ENCODE data around the gene MCEMP1.

The MCEMP1 gene

DNA sequence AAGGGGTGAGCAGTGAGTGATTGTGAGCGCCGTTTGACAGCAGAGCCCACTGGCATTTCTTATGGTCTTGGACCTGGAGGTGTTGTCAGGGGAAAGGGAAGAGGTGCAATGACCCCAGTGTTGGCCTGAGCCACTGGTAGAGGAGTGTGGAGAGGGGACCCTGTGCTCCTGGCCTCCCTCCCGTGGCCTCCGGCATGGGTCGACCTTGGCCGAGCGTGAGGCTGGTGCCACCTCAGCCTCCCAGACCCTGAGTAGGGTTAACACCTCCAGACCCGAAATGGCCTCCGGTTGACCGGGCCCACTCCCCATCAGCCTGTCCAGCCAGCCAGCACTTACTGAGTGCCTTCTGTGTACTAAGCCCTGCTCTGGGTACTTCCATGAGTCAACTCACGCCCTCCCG is 10.3 kb downstream of the MCEMP1 start:
- ChIA-PET POLR2A (no interaction called here), CTCF (interaction anchor here (1.3 kb wide), 1 partner anchor 48 kb away, joined by 4 read pairs; no protein-coding TSS in a partner anchor)
- Histone ChIP-seq H3K27me3 (replicated peaks in 2 of 5; ENCODE audit: control insufficient read depth in 4 of 5, insufficient read depth in 5 of 5, low read length in 4 of 5) (peaks cover 0 to 6% (median 0%) of the 10 kb centered on the region in 5 experiments), H3K9me3 (ENCODE audit: control extremely low read depth in 1 of 5, control insufficient read depth in 4 of 5, insufficient read depth in 2 of 5, low read depth in 1 of 5, low read length in 4 of 5) (no peaks in the 10 kb centered on the region), H3K27ac (ENCODE audit: insufficient read depth in 1 of 2, low read depth in 1 of 2, low read length in 2 of 2, poor library complexity in 1 of 2, severe bottlenecking in 2 of 2) (no peak overlapping the region), H3K4me1 (ENCODE audit: control extremely low read depth in 1 of 4, control insufficient read depth in 4 of 4, insufficient read depth in 4 of 4, low read length in 3 of 4) (peaks cover 0 to 6% (median 3%) of the 10 kb centered on the region in 4 experiments), H3K36me3 (ENCODE audit: control insufficient read depth in 4 of 4, insufficient read depth in 4 of 4, low read length in 3 of 4) (peaks cover 0 to 24% (median 10%) of the 10 kb centered on the region in 4 experiments), H3K4me3 (ENCODE audit: control insufficient read depth in 1 of 7, extremely low read depth in 1 of 7, insufficient read depth in 4 of 7, low read depth in 2 of 7, low read length in 6 of 7) (no peak overlapping the region)
- 98% methylated on average over 12 of the region's 12 CpGs for WGBS (ENCODE audit: insufficient coverage)
- no peak for DNase-seq

- peaks cover 0 to 8% (median 2%) of the 10 kb centered on the region in 4 experiments for H3K36me3 ChIP-seq (ENCODE audit: control insufficient read depth in 4 of 4, insufficient read depth in 4 of 4, low read length in 3 of 4)
- peaks cover 0 to 6% (median 0%) of the 10 kb centered on the region in 5 experiments for H3K27me3 ChIP-seq (replicated peaks in 2 of 5; ENCODE audit: control insufficient read depth in 4 of 5, insufficient read depth in 5 of 5, low read length in 4 of 5)
- POLR2A ChIA-PET, result no interaction called here
- no peak overlapping the region for H3K4me3 ChIP-seq (ENCODE audit: control insufficient read depth in 1 of 7, extremely low read depth in 1 of 7, insufficient read depth in 4 of 7, low read depth in 2 of 7, low read length in 6 of 7)
- no peak for DNase-seq
- WGBS (ENCODE audit: insufficient coverage), result 44% methylated on average over 18 of the region's 23 CpGs
- no peaks in the 10 kb centered on the region for H3K9me3 ChIP-seq (ENCODE audit: control extremely low read depth in 1 of 5, control insufficient read depth in 4 of 5, insufficient read depth in 2 of 5, low read depth in 1 of 5, low read length in 4 of 5)
- H3K27ac ChIP-seq (ENCODE audit: insufficient read depth in 1 of 2, low read depth in 1 of 2, low read length in 2 of 2, poor library complexity in 1 of 2, severe bottlenecking in 2 of 2), result no peak overlapping the region
- CTCF ChIA-PET, result no interaction called here
- H3K4me1 ChIP-seq (ENCODE audit: control extremely low read depth in 1 of 4, control insufficient read depth in 4 of 4, insufficient read depth in 4 of 4, low read length in 3 of 4), result peaks cover 0 to 3% (median 1%) of the 10 kb centered on the region in 4 experiments
These were observed 12.3 kb downstream of the MCEMP1 start for GRCh38 chr19:7689165-7689564.

GRCh38 chr19:7690779-7691258 is 13.9 kb downstream of the MCEMP1 start:
- Histone ChIP-seq H3K27me3 (replicated peaks in 2 of 5; ENCODE audit: control insufficient read depth in 4 of 5, insufficient read depth in 5 of 5, low read length in 4 of 5) (peaks cover 0 to 6% (median 0%) of the 10 kb centered on the region in 5 experiments), H3K36me3 (ENCODE audit: control insufficient read depth in 4 of 4, insufficient read depth in 4 of 4, low read length in 3 of 4) (no peaks in the 10 kb centered on the region), H3K27ac (ENCODE audit: insufficient read depth in 1 of 2, low read depth in 1 of 2, low read length in 2 of 2, poor library complexity in 1 of 2, severe bottlenecking in 2 of 2) (no peak overlapping the region), H3K4me3 (ENCODE audit: control insufficient read depth in 1 of 7, extremely low read depth in 1 of 7, insufficient read depth in 4 of 7, low read depth in 2 of 7, low read length in 6 of 7) (no peak overlapping the region), H3K4me1 (ENCODE audit: control extremely low read depth in 1 of 4, control insufficient read depth in 4 of 4, insufficient read depth in 4 of 4, low read length in 3 of 4) (peaks cover 0 to 3% (median 1%) of the 10 kb centered on the region in 4 experiments), H3K9me3 (ENCODE audit: control extremely low read depth in 1 of 5, control insufficient read depth in 4 of 5, insufficient read depth in 2 of 5, low read depth in 1 of 5, low read length in 4 of 5) (no peaks in the 10 kb centered on the region)
- ChIA-PET CTCF (no interaction called here), POLR2A (no interaction called here)
- DNase-seq, result no peak
- WGBS (ENCODE audit: insufficient coverage), result 100% methylated on average over 8 of the region's 8 CpGs

DNA sequence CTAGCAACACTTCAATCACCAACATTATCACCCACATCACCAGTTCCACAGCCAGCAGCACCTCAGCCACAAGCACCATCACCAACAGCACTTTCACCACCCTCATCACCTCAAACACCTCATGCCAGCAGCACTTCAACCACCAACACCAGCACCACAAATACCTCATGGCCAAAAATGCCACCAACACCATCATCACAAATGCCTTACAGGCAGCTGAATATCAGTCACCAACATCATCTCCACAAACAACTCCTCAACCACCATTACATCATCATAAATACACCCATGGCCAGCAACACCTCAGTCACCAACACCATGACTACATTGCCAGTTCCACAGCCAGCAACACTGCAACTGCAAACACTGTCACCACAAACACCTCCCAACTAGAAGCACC is 14.6 kb downstream of the MCEMP1 start:
- Histone ChIP-seq H3K4me3 (ENCODE audit: control insufficient read depth in 1 of 7, extremely low read depth in 1 of 7, insufficient read depth in 4 of 7, low read depth in 2 of 7, low read length in 6 of 7) (no peak overlapping the region), H3K36me3 (ENCODE audit: control insufficient read depth in 4 of 4, insufficient read depth in 4 of 4, low read length in 3 of 4) (no peaks in the 10 kb centered on the region), H3K27ac (ENCODE audit: insufficient read depth in 1 of 2, low read depth in 1 of 2, low read length in 2 of 2, poor library complexity in 1 of 2, severe bottlenecking in 2 of 2) (no peak overlapping the region), H3K4me1 (ENCODE audit: control extremely low read depth in 1 of 4, control insufficient read depth in 4 of 4, insufficient read depth in 4 of 4, low read length in 3 of 4) (peaks cover 0 to 3% (median 1%) of the 10 kb centered on the region in 4 experiments), H3K9me3 (ENCODE audit: control extremely low read depth in 1 of 5, control insufficient read depth in 4 of 5, insufficient read depth in 2 of 5, low read depth in 1 of 5, low read length in 4 of 5) (no peaks in the 10 kb centered on the region), H3K27me3 (replicated peaks in 2 of 5; ENCODE audit: control insufficient read depth in 4 of 5, insufficient read depth in 5 of 5, low read length in 4 of 5) (peaks cover 0 to 6% (median 0%) of the 10 kb centered on the region in 5 experiments)
- DNase-seq, result no peak
- ChIA-PET POLR2A (no interaction called here), CTCF (no interaction called here)

DNA sequence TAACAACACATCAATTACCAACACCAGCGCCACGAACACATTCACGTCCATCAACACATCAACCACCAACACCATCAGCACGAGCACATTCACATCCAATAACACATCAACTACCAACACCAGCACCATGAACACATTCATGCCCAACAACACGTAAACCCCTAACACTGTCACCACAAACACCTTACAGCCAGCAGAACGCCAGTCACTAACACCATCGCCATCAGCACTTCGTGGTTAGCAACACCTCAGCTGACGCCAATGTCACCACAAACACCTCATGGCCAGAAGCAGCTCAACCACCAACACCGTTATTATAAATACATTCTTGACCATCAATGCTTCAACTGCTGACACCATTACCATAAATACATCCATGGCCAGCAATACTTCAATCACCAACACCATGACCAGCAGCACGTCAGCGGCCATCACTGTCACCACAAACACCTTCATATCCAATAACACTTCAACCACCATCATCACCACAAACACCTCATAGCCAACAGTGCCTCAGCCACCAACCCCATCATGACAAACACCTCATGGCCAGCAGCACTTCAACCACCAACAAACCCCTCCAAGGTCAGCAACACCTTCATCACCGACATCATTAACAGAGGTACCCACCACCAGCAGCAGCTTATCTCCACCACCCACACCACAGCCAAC is 15.7 kb downstream of the MCEMP1 start:
- H3K27ac ChIP-seq (ENCODE audit: insufficient read depth in 1 of 2, low read depth in 1 of 2, low read length in 2 of 2, poor library complexity in 1 of 2, severe bottlenecking in 2 of 2), result no peak overlapping the region
- ChIA-PET CTCF (no interaction called here), POLR2A (no interaction called here)
- 96% methylated on average over 8 of the region's 13 CpGs for WGBS (ENCODE audit: insufficient coverage)
- peaks cover 0 to 6% (median 2%) of the 10 kb centered on the region in 5 experiments for H3K27me3 ChIP-seq (replicated peaks in 2 of 5; ENCODE audit: control insufficient read depth in 4 of 5, insufficient read depth in 5 of 5, low read length in 4 of 5)
- peaks cover 0 to 3% (median 1%) of the 10 kb centered on the region in 4 experiments for H3K4me1 ChIP-seq (ENCODE audit: control extremely low read depth in 1 of 4, control insufficient read depth in 4 of 4, insufficient read depth in 4 of 4, low read length in 3 of 4)
- no peaks in the 10 kb centered on the region for H3K9me3 ChIP-seq (ENCODE audit: control extremely low read depth in 1 of 5, control insufficient read depth in 4 of 5, insufficient read depth in 2 of 5, low read depth in 1 of 5, low read length in 4 of 5)
- DNase-seq, result no peak
- H3K36me3 ChIP-seq (ENCODE audit: control insufficient read depth in 4 of 4, insufficient read depth in 4 of 4, low read length in 3 of 4), result no peaks in the 10 kb centered on the region
- H3K4me3 ChIP-seq (ENCODE audit: control insufficient read depth in 1 of 7, extremely low read depth in 1 of 7, insufficient read depth in 4 of 7, low read depth in 2 of 7, low read length in 6 of 7), result no peak overlapping the region

- H3K36me3 ChIP-seq (ENCODE audit: control insufficient read depth in 4 of 4, insufficient read depth in 4 of 4, low read length in 3 of 4), result no peaks in the 10 kb centered on the region
- POLR2A ChIA-PET, result no interaction called here
- no peak for DNase-seq
- no peak overlapping the region for H3K27ac ChIP-seq (ENCODE audit: insufficient read depth in 1 of 2, low read depth in 1 of 2, low read length in 2 of 2, poor library complexity in 1 of 2, severe bottlenecking in 2 of 2)
- H3K4me1 ChIP-seq (ENCODE audit: control extremely low read depth in 1 of 4, control insufficient read depth in 4 of 4, insufficient read depth in 4 of 4, low read length in 3 of 4), result peaks cover 0 to 10% (median 4%) of the 10 kb centered on the region in 4 experiments
- H3K27me3 ChIP-seq (replicated peaks in 2 of 5; ENCODE audit: control insufficient read depth in 4 of 5, insufficient read depth in 5 of 5, low read length in 4 of 5), result peaks cover 0 to 6% (median 0%) of the 10 kb centered on the region in 5 experiments
- H3K4me3 ChIP-seq (ENCODE audit: control insufficient read depth in 1 of 7, extremely low read depth in 1 of 7, insufficient read depth in 4 of 7, low read depth in 2 of 7, low read length in 6 of 7), result no peak overlapping the region
- CTCF ChIA-PET, result no interaction called here
- 91% methylated on average over 3 of the region's 4 CpGs for WGBS (ENCODE audit: insufficient coverage)
- no peaks in the 10 kb centered on the region for H3K9me3 ChIP-seq (ENCODE audit: control extremely low read depth in 1 of 5, control insufficient read depth in 4 of 5, insufficient read depth in 2 of 5, low read depth in 1 of 5, low read length in 4 of 5)
These were observed 17.6 kb downstream of the MCEMP1 start for GRCh38 chr19:7694499-7694898.

DNA sequence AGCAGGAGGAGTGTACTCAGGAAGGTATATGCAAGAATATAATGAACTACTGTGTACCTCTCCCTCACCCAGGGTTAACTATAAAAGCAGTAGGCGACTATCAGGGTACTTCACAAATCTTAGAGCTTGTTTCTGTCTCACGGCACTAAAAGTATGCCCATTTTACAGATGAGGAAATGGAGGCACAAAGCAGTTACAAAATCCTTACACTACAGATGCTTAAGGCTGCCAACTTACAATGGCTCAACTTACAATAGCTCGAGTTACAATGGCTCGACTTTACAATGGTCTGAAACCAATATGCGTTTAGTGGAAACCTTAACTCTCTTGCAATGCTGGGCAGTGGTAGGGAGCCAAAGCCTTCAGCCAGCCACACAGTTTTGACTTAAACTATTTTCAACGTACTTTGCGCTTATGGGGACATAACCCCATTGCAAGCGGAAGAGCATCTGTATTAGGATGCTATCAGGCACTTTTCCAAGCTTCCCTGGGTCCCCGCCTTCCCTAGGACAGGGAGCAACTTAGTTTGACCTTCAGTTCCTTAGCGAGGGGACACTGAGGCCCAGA is 20.9 kb downstream of the MCEMP1 start:
- CTCF ChIA-PET, result interaction anchor here (0.5 to 2.6 kb wide), 3 partner anchors 17 to 486 kb away, joined by 3 to 11 read pairs (median 3); partner anchors contain the start of gene TRAPPC5

More for the DNA sequence above, 20.9 kb downstream of the MCEMP1 start:
- no peak overlapping the region for H3K4me3 ChIP-seq (ENCODE audit: control insufficient read depth in 1 of 7, extremely low read depth in 1 of 7, insufficient read depth in 4 of 7, low read depth in 2 of 7, low read length in 6 of 7)
- POLR2A ChIA-PET, result no interaction called here
- H3K27me3 ChIP-seq (replicated peaks in 2 of 5; ENCODE audit: control insufficient read depth in 4 of 5, insufficient read depth in 5 of 5, low read length in 4 of 5), result peaks cover 0 to 6% (median 0%) of the 10 kb centered on the region in 5 experiments
- H3K9me3 ChIP-seq (ENCODE audit: control extremely low read depth in 1 of 5, control insufficient read depth in 4 of 5, insufficient read depth in 2 of 5, low read depth in 1 of 5, low read length in 4 of 5), result no peaks in the 10 kb centered on the region
- WGBS (ENCODE audit: insufficient coverage), result 98% methylated on average over 8 of the region's 10 CpGs
- H3K4me1 ChIP-seq (ENCODE audit: control extremely low read depth in 1 of 4, control insufficient read depth in 4 of 4, insufficient read depth in 4 of 4, low read length in 3 of 4), result peaks cover 0 to 13% (median 7%) of the 10 kb centered on the region in 4 experiments
- no peak overlapping the region for H3K27ac ChIP-seq (ENCODE audit: insufficient read depth in 1 of 2, low read depth in 1 of 2, low read length in 2 of 2, poor library complexity in 1 of 2, severe bottlenecking in 2 of 2)
- no peak for DNase-seq
- no peaks in the 10 kb centered on the region for H3K36me3 ChIP-seq (ENCODE audit: control insufficient read depth in 4 of 4, insufficient read depth in 4 of 4, low read length in 3 of 4)
